B cell (primary cell): Measurements from ENCODE around the gene SUGCT. TPM values are rescaled to one million over a fixed set of nuclear protein-coding genes. Genes with fewer than 3 reads are reported as not detected.

ENCODE experiments used
- ATAC-seq: fragments of 200-7000 bp; cut with Tn5 transposase; one replicate; pipeline ENCODE4 v1.10.0; 2021; ENCODE audit warnings: low read depth, mild to moderate bottlenecking, moderate number of reproducible peaks, moderate library complexity
- CTCF ChIA-PET: fragments of 350-600 bp; sonication (Branson Sonifier 250); formaldehyde crosslinking; loops from one replicate; lab custom pipeline; 2021; ENCODE audit warnings: antibody characterized with exemption, inconsistent platforms; lab: Charles Lee
- POLR2A ChIA-PET: fragments of 350-600 bp; sonication (Branson Sonifier 250); formaldehyde crosslinking; loops from one replicate; lab custom pipeline; 2021; ENCODE audit warnings: antibody characterized with exemption; lab: Charles Lee
- DNase-seq: peaks from one replicate; pipeline ENCODE4 v3.0.0; 2013
- H2AFZ ChIP-seq: 2 replicates; pipeline ENCODE4 v1.6.1; 2012; ENCODE audit warnings: mild to moderate bottlenecking, low read depth, low read length; ENCODE audit not compliant: insufficient read depth, poor library complexity, severe bottlenecking
- H3K27ac ChIP-seq, 2 donors: 1 replicate in 1 of 2; 2 replicates in 1 of 2; pipeline ENCODE4 v1.5.1; 2012 to 2013; ENCODE audit warnings: low read length in 2 of 2, mild to moderate bottlenecking in 2 of 2, moderate library complexity in 1 of 2
- H3K27me3 ChIP-seq, 4 experiments: fragments of 200-600 bp in 1 of 4; sonication (generic) in 1 of 4; replicated peaks in 1 of 4; 1 replicate in 2 of 4; 2 replicates in 2 of 4; pipeline versions ENCODE4 v1.6.1 to v1.7.0; 2013 to 2016; ENCODE audit warnings: low read length in 3 of 4, mild to moderate bottlenecking in 2 of 4, mixed read lengths in 1 of 4, moderate library complexity in 1 of 4; ENCODE audit not compliant: insufficient read depth in 4 of 4, control insufficient read depth in 3 of 4; ENCODE audit errors: control extremely low read depth in 1 of 4
- H3K36me3 ChIP-seq, 2 experiments: replicated peaks in 1 of 2; 1 replicate in 1 of 2; 2 replicates in 1 of 2; pipeline versions ENCODE4 v1.6.1 to v1.7.1; 2013; ENCODE audit warnings: low read length in 1 of 2; ENCODE audit not compliant: insufficient read depth in 2 of 2, control insufficient read depth in 1 of 2; ENCODE audit errors: control extremely low read depth in 1 of 2, extremely low read depth in 1 of 2
- H3K4me1 ChIP-seq, 2 donors: fragments of 200-600 bp in 1 of 2; sonication (generic) in 1 of 2; 1 replicate in 1 of 2; 2 replicates in 1 of 2; pipeline versions ENCODE4 v1.5.1 to v1.6.1; 2013 to 2017; ENCODE audit warnings: low read length in 2 of 2; ENCODE audit not compliant: control insufficient read depth in 2 of 2, insufficient read depth in 2 of 2
- H3K4me2 ChIP-seq: replicated peaks from 2 replicates; pipeline ENCODE3; 2012; ENCODE audit warnings: mild to moderate bottlenecking, low read depth, low read length; ENCODE audit not compliant: poor library complexity, severe bottlenecking
- H3K4me3 ChIP-seq, 5 experiments: fragments of 200-600 bp in 1 of 5; sonication (generic) in 1 of 5; 1 replicate in 3 of 5; 2 replicates in 2 of 5; pipeline versions ENCODE4 v1.5.1 to v1.7.0; 2011 to 2016; ENCODE audit warnings: low read length in 4 of 5, mild to moderate bottlenecking in 4 of 5, low read depth in 2 of 5, control low read depth in 1 of 5, moderate library complexity in 1 of 5; ENCODE audit not compliant: insufficient read depth in 1 of 5; ENCODE audit errors: control extremely low read depth in 1 of 5, extremely low read depth in 1 of 5
- H3K79me2 ChIP-seq: fragments of 200-600 bp; sonication (generic); one replicate; pipeline ENCODE4 v1.6.0; 2016; ENCODE audit warnings: low read length; ENCODE audit not compliant: control insufficient read depth, insufficient read depth
- H3K9ac ChIP-seq: fragments of 200-600 bp; sonication (generic); 2 replicates; pipeline ENCODE4 v1.6.1; 2017; ENCODE audit warnings: mild to moderate bottlenecking, low read length, moderate library complexity
- H3K9me3 ChIP-seq, 3 donors: one replicate each; pipeline versions ENCODE4 v1.6.1 to v1.7.1; 2013; ENCODE audit warnings: low read length in 2 of 3; ENCODE audit not compliant: control insufficient read depth in 2 of 3, insufficient read depth in 1 of 3; ENCODE audit errors: control extremely low read depth in 1 of 3
- H4K20me1 ChIP-seq: 2 replicates; pipeline ENCODE4 v1.6.0; 2012; ENCODE audit warnings: mild to moderate bottlenecking, low read length; ENCODE audit not compliant: insufficient read depth, control insufficient read depth, poor library complexity, severe bottlenecking
- H3K27ac Mint-ChIP-seq: one replicate; pipeline ENCODE4 v1.8.0; 2021; ENCODE audit warnings: mixed read lengths
- H3K27me3 Mint-ChIP-seq: one replicate; pipeline ENCODE4 v1.8.0; 2021; ENCODE audit warnings: mixed read lengths
- H3K4me1 Mint-ChIP-seq: one replicate; pipeline ENCODE4 v1.8.0; 2021; ENCODE audit warnings: mixed read lengths
- H3K4me3 Mint-ChIP-seq: one replicate; pipeline ENCODE4 v1.8.0; 2021; ENCODE audit warnings: mixed read lengths
- H3K9me3 Mint-ChIP-seq: one replicate; pipeline ENCODE4 v1.8.0; 2022; ENCODE audit warnings: mixed read lengths; ENCODE audit not compliant: insufficient read depth
- CTCF ChIP-seq: fragments of 200-600 bp; IDR thresholded peaks from one replicate; pipeline ENCODE4 v1.8.0; 2022; ENCODE audit warnings: antibody characterized with exemption, mild to moderate bottlenecking
- EZH2 ChIP-seq: IDR thresholded peaks from 2 replicates; pipeline ENCODE4 v1.6.1; 2012; ENCODE audit warnings: borderline replicate concordance, low read depth, mild to moderate bottlenecking, moderate library complexity, low read length; ENCODE audit not compliant: insufficient read depth, poor library complexity, severe bottlenecking
- WGBS: methylation state at CpG from one replicate; pipeline ENCODE4 v1.1.5; 2013; ENCODE audit warnings: missing lambda C conversion rate; ENCODE audit not compliant: insufficient coverage; 5-methylcytosine and 5-hydroxymethylcytosine counted together
- intact Hi-C: fragments of 100-400 bp; cut with micrococcal nuclease; formaldehyde crosslinking; loops from one replicate; pipeline ENCODE4 v1.10.0; 2022
- polyA plus RNA-seq: library from polyadenylated mRNA; depleted of rRNA; stranded (reverse); fragments of >200 nt; gene quantifications from 2 replicates; pipeline ENCODE4 v1.2.3, GENCODE V29; 2012
- total RNA-seq, 2 donors: library from RNA; stranded (reverse); fragments of 120-200 nt in 1 of 2; gene quantifications; 1 replicate in 1 of 2; 2 replicates in 1 of 2; pipeline versions ENCODE4 v1.2.3 to v1.2.4, GENCODE V29; 2013 to 2022

The SUGCT gene
- total and polyA plus RNA-seq, 2 donors (not counting 1 experiment from before 2014, with no cell fraction given): 0.19 to 0.86 TPM

- Mint-ChIP-seq H3K27me3 (no peaks in the 10 kb centered on the region), H3K4me1 (peaks cover 2% of the 10 kb centered on the region), H3K27ac (no peak overlapping the region), H3K4me3 (no peak overlapping the region), H3K9me3 (no peaks in the 10 kb centered on the region)
- WGBS: 94% methylated on average over 2 of the region's 4 CpGs
- ChIA-PET CTCF (no interaction called here), POLR2A (no interaction called here)
- DNase-seq (no peak), ATAC-seq (no peak)
- no peaks in the 10 kb centered on the region for H3K79me2 ChIP-seq
- no peak overlapping the region for H2AFZ ChIP-seq
- peaks cover 0 to 16% of the 10 kb centered on the region in 2 experiments for H3K36me3 ChIP-seq
- H3K27me3 ChIP-seq: no peaks in the 10 kb centered on the region
- H3K4me2 ChIP-seq: no peak overlapping the region
- H3K9ac ChIP-seq: no peak overlapping the region
- no peaks in the 10 kb centered on the region for H3K9me3 ChIP-seq
- no peaks in the 10 kb centered on the region for H3K4me1 ChIP-seq
- no peak overlapping the region for H3K27ac ChIP-seq
- H3K4me3 ChIP-seq: no peak overlapping the region
- TF ChIP-seq CTCF: no peak
- no peaks in the 10 kb centered on the region for H4K20me1 ChIP-seq
- intact Hi-C loops: no loop called here
Observed at GRCh38 chr7:40099837-40100236, 35.0 kb upstream of the SUGCT start.

GRCh38 chr7:40101201-40101600 lies 33.6 kb upstream of the SUGCT start:
- no peak for TF ChIP-seq CTCF
- no peak for TF ChIP-seq EZH2
- no peak for DNase-seq
- Histone ChIP-seq H3K9ac (no peak overlapping the region), H3K4me1 (no peaks in the 10 kb centered on the region), H3K4me2 (no peak overlapping the region), H3K79me2 (no peaks in the 10 kb centered on the region), H4K20me1 (no peaks in the 10 kb centered on the region), H3K27ac (no peak overlapping the region), H3K36me3 (peaks cover 0 to 4% of the 10 kb centered on the region in 2 experiments), H2AFZ (no peak overlapping the region), H3K4me3 (no peak overlapping the region), H3K9me3 (no peaks in the 10 kb centered on the region), H3K27me3 (no peaks in the 10 kb centered on the region)
- intact Hi-C loops: no loop called here
- ChIA-PET POLR2A (no interaction called here), CTCF (no interaction called here)
- no CpG with 5 or more reads among the region's 3 CpGs for whole genome bisulfite sequencing
- peaks cover under 1% of the 10 kb centered on the region for H3K4me1 Mint-ChIP-seq
- H3K4me3 Mint-ChIP-seq: no peak overlapping the region
- H3K27ac Mint-ChIP-seq: no peak overlapping the region
- no peaks in the 10 kb centered on the region for H3K27me3 Mint-ChIP-seq
- H3K9me3 Mint-ChIP-seq: no peaks in the 10 kb centered on the region
- no peak for ATAC-seq
